Measurements from ENCODE around the gene FOXF1.

The FOXF1 gene

DNA sequence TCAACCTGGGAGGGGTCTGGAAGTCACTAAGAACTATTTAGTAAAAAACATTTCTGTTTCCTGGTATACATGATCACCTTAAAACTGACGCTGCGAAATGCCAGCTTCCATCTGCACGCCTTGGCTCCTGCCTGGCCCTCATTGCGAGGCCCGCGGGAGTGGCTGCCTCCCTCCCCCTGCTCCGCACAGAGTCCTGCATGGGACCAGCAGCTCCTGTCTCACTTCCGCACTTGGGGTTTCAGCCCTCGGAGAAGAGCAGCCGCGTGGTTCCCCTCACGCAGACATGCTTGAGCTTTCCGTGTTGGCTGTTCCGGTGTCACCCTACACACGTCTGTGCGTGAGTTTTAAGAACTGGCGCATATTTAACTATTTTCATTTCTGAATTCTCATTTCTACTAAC is 26.3 kb downstream of the FOXF1 start:
- DNase-seq = no peak

GRCh38 chr16:86537486-86537885 is 27.2 kb downstream of the FOXF1 start:
- no peak for DNase-seq

DNA sequence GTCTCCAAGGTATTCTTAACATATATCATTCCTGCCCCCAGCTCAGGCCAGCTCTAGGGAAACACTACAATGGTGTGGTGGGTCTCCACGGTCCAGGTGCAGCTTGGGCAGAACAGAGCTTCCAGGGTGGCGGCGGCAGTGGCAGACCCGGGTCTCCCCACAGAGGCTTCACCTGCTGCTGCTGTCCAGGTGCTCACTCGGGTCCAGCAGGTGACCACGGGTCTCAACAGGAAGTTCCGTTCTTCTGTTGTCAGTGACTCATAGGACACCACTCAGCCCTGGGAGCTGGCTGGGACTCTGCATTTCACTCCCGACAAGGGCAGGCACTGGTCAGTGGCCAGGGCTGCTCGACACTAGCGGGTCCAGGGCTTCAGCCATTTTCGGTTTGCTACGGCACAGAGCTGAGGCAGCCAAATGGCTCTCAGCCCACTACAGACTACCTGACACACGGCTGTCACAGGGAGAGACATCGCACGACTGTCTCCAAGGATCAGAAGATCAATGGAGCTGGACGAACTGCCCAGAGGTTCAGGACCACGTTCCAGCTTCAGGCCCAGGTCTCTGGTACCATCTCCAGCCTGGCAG is 28.0 kb downstream of the FOXF1 start:
- no peak for DNase-seq

- DNase-seq = no peak
Observed at GRCh38 chr16:86540894-86541293, 30.6 kb downstream of the FOXF1 start.

DNA sequence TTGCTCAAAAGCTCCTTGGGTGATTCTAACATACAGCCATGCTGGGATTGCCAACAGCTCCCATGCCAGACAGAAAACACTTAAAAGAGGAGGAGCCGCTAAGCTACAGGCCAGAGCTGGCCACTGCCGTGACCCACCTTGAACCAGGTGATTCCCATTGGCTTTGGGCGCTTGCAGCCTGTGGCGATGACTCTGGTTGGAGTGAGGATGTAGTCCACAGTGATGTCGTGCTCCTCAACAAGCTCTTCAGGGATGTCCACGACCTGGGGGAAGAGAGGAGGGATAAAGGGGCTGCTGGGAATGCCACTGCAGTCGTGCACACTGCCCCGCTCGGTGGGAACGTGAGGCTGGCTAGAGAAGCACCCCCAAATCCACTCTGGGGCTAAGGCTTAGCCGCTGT is 31.2 kb downstream of the FOXF1 start:
- no peak for DNase-seq

DNA sequence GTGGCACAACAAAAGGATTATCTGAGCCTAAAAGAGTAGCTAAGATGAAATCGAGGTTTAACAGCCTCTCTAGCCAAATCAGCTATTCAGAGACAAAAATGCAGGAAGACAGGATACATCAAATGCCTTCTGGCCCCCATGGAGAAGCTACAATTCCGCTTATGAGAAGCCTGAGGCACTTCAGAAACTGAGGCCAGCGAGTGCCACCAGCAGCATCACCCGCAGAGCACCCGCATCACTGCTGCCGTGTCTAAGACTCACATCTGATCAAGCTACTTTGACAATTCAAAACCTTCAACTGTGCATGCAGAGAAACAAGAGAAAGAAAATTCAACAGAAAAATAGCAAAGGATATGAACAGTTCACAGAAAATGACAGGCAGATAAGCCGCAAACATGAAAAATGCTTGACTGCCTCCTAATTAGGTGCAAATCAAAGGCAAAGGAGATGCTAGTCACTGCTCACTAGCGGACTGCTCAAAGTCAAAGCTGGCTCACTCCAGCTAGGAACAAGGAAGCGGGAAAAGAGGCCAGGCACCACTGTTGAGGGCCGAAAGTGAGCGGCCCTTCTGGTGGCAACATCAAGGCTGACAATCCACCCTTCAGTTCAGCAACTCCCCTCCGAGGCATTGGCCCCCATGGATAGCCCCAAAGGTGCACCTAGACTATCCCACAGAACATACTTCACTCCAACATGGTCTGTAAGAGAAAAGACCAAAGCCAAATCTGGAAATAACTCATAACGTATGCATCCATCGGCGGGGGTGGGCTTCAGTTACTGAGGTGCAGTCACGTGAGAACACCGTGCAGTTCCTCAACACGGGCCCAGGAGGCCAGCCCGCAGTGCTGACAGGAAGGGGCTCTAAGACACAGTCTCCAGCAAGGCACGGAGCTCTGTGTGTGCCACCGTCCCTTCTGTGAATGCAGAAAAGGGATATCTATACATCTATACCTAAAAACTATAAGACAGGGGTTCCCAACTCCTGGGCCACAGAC is 32.7 kb downstream of the FOXF1 start:
- DNase-seq = no peak

GRCh38 chr16:86545481-86545880 is 35.2 kb downstream of the FOXF1 start:
- no peak for DNase-seq

DNA sequence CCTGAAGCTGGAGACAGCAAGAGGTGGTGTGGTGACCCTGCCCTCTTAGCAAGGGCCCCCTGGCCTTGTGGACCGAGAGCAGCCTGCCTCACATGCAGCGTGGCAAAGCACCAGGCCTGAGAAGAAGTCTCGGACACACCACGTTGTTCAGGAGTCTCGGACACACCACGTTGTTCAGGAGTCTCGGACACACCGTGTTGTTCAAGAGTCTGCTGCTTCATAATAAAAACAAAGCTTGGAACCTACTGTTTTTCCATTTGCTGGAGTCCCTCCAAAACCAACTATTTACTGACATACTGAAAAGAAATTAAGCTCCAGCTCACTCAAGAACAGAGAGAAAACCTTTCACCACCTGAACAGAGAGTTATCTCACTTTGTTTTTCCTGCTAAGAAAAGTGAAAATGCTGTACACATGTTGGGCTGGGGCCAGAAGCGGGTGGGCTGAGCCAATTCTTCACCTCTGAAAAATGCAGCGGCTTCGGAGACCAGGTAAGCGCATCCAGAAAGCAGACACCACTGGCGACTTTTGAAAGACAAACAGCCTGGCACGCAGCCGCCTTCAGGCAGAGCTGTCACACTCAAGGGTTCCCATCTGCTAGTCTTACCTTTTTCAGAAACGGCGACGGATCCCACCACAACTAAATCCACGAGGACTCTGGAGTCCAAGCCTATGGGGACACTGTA is 35.8 kb downstream of the FOXF1 start:
- DNase-seq = no peak

DNA sequence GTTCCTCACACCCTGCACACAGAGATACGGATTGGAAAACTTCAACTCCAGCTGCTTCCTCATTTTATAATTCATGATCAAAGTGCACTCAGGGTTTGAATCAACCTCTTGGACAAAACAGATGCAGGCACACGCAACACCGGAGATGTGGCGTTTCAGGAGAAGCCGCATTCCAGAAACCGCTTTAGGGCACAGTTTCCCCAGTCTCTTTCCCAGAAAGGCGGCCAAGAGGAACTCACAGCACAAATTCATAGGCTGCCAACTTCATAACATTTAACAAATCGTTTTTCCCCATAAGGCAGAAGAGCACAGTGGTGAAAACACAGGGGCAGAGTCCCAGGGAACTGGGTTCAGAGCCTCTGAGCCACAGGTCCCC is 36.3 kb downstream of the FOXF1 start:
- DNase-seq = no peak

GRCh38 chr16:86547286-86547685 is 37.0 kb downstream of the FOXF1 start:
- DNase-seq = no peak

DNA sequence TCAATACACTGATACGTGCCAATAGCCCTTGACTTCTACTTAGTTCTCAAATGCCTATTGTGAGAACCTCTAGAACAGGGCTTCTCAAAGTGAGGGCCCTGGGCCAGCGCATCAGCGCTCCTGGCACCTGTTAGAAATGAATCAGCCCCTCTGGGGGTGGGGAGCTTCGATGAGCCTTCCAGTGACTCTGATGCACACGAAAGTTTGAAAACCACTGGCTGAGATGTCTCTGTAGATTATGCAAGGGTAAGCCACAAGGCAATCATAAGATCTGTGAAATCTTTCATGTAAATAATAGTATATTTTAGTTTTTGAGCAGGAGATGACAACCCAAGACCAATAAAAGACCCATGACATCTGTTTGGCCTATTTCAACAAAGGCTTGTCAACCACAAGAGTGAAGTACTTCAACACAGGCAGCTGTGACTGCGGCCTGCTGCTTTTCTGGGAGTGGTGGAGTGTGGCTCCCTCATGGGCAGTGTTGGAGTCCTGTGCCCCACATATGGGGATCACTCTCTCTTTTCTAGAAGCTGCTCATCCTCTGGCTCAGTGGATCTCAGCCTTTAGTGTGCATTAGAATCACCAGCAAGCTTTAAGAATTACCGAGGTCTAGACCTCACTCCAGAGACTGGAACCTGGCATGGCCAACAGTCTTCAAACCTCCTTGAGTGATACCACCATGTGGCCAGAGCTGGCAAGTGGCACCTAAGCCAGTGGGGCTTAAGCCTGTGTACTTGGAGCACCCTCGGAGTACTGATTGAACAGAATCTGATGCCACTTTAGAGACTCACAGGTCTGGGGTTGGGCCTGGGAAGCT is 39.0 kb downstream of the FOXF1 start:
- no peak for DNase-seq

DNA sequence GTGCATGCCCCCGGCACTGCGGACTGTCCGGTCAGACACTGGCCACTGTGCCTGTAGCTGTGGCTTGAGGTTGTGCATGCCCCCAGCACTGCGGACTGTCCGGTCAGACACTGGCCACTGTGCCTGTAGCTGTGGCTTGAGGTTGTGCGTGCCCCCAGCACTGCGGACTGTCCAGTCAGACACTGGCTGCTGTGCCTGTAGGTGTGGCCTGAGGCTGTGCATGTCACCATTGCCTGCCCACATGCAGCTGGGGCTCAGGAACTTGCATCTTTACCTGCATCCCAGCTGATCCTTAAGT is 39.5 kb downstream of the FOXF1 start:
- DNase-seq = no peak

DNA sequence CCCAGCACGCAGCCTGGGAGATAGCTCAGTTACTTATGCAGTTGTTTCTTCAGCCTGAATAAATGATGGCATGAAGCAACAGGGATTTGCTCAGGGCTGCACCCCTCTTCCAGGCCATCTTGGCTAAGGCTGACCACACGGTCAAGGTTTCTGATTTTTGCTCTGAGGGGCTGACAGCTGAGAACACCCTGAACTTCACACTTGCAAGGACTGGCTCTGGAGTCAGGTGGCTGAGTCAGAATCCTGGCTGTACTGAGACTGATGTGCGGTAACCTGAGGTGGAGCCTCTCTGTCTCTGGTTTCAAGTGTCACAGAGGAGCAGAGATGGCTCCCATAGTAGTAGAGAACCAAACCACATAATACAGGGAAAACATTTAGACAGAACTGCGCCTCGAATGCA is 40.0 kb downstream of the FOXF1 start:
- no peak for DNase-seq

GRCh38 chr16:86553356-86553755 is 43.0 kb downstream of the FOXF1 start:
- DNase-seq = no peak

- no peak for DNase-seq
Observed at GRCh38 chr16:86554599-86554916, 44.2 kb downstream of the FOXF1 start.

DNA sequence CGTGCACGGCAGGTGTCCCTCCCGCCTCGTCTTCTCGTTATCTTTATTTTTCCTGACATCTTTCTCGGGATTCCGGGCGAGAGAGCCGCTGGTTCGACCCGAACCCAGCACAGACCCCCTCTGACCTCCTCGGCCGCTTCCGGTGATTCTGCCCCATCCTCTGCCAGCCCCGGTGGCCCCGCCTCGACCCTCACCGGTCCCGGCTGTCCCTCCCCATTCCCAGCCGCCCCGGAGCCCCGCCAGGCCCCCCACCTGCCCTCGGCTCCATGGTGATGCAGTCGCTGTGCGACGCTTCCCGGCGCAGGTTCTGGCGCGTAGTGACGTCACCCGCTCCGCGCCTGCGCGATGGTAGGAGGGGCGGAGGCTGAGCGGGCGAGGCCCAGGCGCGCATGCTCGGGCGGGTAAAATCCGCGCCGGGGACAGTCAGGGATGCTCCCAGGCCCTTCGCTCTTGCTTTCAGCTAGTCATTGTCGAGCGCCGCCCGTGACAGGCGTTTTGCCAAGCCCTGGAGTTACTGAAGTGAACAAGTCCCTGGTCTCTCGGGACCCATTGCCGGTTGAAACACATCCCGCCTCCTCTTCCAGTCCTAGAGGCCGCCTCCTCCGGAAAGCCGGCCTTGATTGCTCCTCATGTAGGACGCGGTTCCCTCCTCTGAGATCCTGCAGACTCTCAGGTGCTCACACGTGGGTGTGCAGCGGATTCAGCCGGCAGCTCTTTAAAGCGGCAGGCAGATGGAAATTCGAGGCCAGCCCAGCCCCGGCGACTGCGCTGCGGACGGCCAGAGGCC is 44.8 kb downstream of the FOXF1 start, which contains the start of gene MTHFSD:
TSS of gene MTHFSD (minus strand) at position 319 of the 787 bp plus-strand sequence. CDS start at position 268, 51 bp downstream.
- DNase-seq = peak; percentile 11

- DNase-seq = no peak
Observed at GRCh38 chr16:86555704-86556075, 45.4 kb downstream of the FOXF1 start.

GRCh38 chr16:86556576-86556975 is 46.2 kb downstream of the FOXF1 start:
- no peak for DNase-seq

DNA sequence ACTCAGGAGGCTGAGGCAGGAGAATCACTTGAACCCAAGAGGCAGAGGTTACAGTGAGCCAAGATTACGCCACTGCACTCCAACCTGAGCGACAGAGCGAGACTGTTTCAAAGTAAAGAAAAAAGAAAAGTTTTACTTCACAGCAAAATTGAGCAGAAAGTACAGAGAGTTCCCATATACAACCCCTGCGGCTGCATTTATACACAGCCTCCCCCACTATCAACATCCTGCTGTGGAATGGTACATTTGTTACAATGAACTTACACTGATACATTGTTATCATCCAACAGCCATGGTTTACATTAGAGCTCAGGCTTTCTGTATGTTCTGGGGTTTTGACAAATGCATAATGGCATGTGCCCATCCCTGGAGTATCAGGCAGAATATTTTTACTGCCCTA is 47.3 kb downstream of the FOXF1 start:
- no peak for DNase-seq

GRCh38 chr16:86558355-86559193 is 48.2 kb downstream of the FOXF1 start:
- no peak for DNase-seq

DNA sequence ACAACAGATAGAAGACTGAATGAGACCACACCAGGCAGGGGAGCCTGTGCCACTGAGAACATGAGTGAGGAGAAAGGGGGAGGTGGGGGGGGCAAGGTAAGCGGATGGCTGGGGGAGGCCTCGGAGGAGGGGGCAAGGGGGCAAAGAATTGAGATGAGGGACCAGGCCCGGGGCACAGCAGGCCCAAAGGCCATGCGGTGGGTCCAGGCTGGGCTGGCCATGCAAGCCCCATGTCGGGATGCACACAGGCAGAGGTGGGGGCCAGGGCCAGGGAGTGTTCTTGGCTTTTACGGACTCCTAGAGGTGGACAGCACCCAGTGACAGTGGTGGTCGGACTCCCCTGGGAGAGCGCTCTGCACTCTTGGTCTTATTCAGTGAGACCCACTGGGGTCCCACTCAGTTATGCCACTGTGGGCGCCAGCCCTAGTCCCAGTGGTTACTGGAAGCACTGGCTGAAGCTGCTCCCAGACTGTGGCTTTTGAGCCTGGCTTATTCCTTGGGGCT is 49.5 kb downstream of the FOXF1 start:
- no peak for DNase-seq
